ENCODE results near the gene NABP1. TPM values are rescaled to one million over a fixed set of nuclear protein-coding genes. Genes with fewer than 3 reads are reported as not detected.

NABP1 gene
- polyA plus RNA-seq, 1 donor from 2014 or later, result 1.5 TPM

DNA sequence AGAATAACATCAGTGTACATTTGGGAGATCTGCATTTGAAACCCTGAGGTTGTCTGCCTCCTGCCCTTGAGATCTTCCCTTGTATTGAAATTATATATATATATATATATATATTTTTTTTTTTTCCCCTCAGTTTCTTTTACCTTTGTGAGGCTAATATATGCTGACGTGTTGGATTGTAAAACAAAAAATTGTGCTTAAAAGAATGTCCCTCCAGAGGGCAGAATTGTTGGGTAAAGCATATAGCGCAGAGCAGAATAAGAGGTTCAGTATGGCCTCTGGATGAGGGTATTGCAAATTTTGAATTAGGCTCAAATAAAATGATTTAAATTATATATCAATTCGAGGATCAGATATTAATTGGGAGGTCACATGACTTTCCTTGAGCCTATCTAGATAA is 12.4 kb downstream of the NABP1 start:
- no peaks in the 10 kb centered on the region for H3K9me2 ChIP-seq (ENCODE audit: insufficient read depth, low read length)
- no peak overlapping the region for H3K9ac ChIP-seq (ENCODE audit: low read length)
- H3F3A ChIP-seq (ENCODE audit: insufficient read depth, low read length, poor library complexity, severe bottlenecking), result no peaks in the 10 kb centered on the region
- H3K27me3 ChIP-seq (ENCODE audit: insufficient read depth, low read depth, low read length), result no peaks in the 10 kb centered on the region
- no peak overlapping the region for H2AFZ ChIP-seq (ENCODE audit: low read depth, low read length)
- H3K4me2 ChIP-seq (ENCODE audit: low read length), result no peak overlapping the region
- TF ChIP-seq SMC3 (conservative IDR thresholded peaks at IDR 0.05; ENCODE audit: poor library complexity) (no peak), MXI1 (conservative IDR thresholded peaks at IDR 0.05; ENCODE audit: poor library complexity, severe bottlenecking) (no peak), RAD21 (conservative IDR thresholded peaks at IDR 0.05) (no peak)
- H3K36me3 ChIP-seq (ENCODE audit: insufficient read depth, low read length), result no peaks in the 10 kb centered on the region
- no peaks in the 10 kb centered on the region for H4K20me1 ChIP-seq (ENCODE audit: insufficient read depth)
- no peak overlapping the region for H3K27ac ChIP-seq (ENCODE audit: low read length)
- H3K9me3 ChIP-seq (ENCODE audit: low read length), result no peaks in the 10 kb centered on the region
- no peak overlapping the region for H3K4me3 ChIP-seq (ENCODE audit: low read length)
- H3K79me2 ChIP-seq (replicated peaks; ENCODE audit: insufficient read depth, low read length), result no peaks in the 10 kb centered on the region

- no peaks in the 10 kb centered on the region for H4K20me1 ChIP-seq (ENCODE audit: insufficient read depth)
- no peaks in the 10 kb centered on the region for H3K27me3 ChIP-seq (ENCODE audit: insufficient read depth, low read depth, low read length)
- no peaks in the 10 kb centered on the region for H3K36me3 ChIP-seq (ENCODE audit: insufficient read depth, low read length)
- no peak overlapping the region for H3K27ac ChIP-seq (ENCODE audit: low read length)
- no peaks in the 10 kb centered on the region for H3F3A ChIP-seq (ENCODE audit: insufficient read depth, low read length, poor library complexity, severe bottlenecking)
- no peaks in the 10 kb centered on the region for H3K9me3 ChIP-seq (ENCODE audit: low read length)
- H3K79me2 ChIP-seq (replicated peaks; ENCODE audit: insufficient read depth, low read length), result no peaks in the 10 kb centered on the region
- H3K4me3 ChIP-seq (ENCODE audit: low read length), result no peak overlapping the region
- no peak overlapping the region for H3K4me2 ChIP-seq (ENCODE audit: low read length)
- H2AFZ ChIP-seq (ENCODE audit: low read depth, low read length), result no peak overlapping the region
- H3K9me2 ChIP-seq (ENCODE audit: insufficient read depth, low read length), result no peaks in the 10 kb centered on the region
- no peak overlapping the region for H3K9ac ChIP-seq (ENCODE audit: low read length)
- TF ChIP-seq, protein P1, sequence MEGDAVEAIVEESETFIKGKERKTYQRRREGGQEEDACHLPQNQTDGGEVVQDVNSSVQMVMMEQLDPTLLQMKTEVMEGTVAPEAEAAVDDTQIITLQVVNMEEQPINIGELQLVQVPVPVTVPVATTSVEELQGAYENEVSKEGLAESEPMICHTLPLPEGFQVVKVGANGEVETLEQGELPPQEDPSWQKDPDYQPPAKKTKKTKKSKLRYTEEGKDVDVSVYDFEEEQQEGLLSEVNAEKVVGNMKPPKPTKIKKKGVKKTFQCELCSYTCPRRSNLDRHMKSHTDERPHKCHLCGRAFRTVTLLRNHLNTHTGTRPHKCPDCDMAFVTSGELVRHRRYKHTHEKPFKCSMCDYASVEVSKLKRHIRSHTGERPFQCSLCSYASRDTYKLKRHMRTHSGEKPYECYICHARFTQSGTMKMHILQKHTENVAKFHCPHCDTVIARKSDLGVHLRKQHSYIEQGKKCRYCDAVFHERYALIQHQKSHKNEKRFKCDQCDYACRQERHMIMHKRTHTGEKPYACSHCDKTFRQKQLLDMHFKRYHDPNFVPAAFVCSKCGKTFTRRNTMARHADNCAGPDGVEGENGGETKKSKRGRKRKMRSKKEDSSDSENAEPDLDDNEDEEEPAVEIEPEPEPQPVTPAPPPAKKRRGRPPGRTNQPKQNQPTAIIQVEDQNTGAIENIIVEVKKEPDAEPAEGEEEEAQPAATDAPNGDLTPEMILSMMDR (IDR thresholded peaks at IDR 0.05; ENCODE audit: poor library complexity, severe bottlenecking), result peak; percentile 72
- TF ChIP-seq REST (IDR thresholded peaks at IDR 0.05; ENCODE audit: borderline replicate concordance) (no peak), EP300 (conservative IDR thresholded peaks at IDR 0.05; ENCODE audit: poor library complexity, severe bottlenecking) (no peak), SMC3 (conservative IDR thresholded peaks at IDR 0.05; ENCODE audit: poor library complexity) (peak; percentile 70), MXI1 (conservative IDR thresholded peaks at IDR 0.05; ENCODE audit: poor library complexity, severe bottlenecking) (no peak), RAD21 (conservative IDR thresholded peaks at IDR 0.05) (peak; percentile 66), EZH2 (IDR thresholded peaks at IDR 0.05; ENCODE audit: borderline replicate concordance, insufficient read depth, low read length, poor library complexity, severe bottlenecking) (no peak), TAF1 (IDR thresholded peaks at IDR 0.05; ENCODE audit: low read depth) (no peak), POLR2AphosphoS5 (IDR thresholded peaks at IDR 0.05) (no peak)
These were observed 13.2 kb downstream of the NABP1 start for GRCh38 chr2:191691016-191691735.

All from neural cell (in vitro differentiated cells).